ENCODE measurements around the gene CD36. TPM values are rescaled to one million over a fixed set of nuclear protein-coding genes. Genes with fewer than 3 reads are reported as not detected.

CD36 gene
- total RNA-seq, 2 donors from 2014 or later, result 76.0 to 120 TPM

- ATAC-seq (no peak), DNase-seq (no peak)
- Histone ChIP-seq H3K9me3 (no peaks in the 10 kb centered on the region), H3K4me3 (no peak overlapping the region), H3K27ac (no peak overlapping the region), H3K36me3 (replicated peaks in 1 of 2; ENCODE audit: insufficient read depth in 1 of 2, low read depth in 2 of 2) (no peaks in the 10 kb centered on the region), H3K27me3 (no peaks in the 10 kb centered on the region), H3K4me1 (peaks cover 20% of the 10 kb centered on the region)
- 34 to 43% methylated on average over 2 of the region's 2 CpGs for WGBS, 2 donors
- intact Hi-C loops (cut with DNase I), result no loop called here
- TF ChIP-seq POLR2A (IDR thresholded peaks at IDR 0.05), result no peak
- no peak for TF ChIP-seq CTCF (IDR thresholded peaks at IDR 0.05)
These were observed 34.0 kb upstream of the CD36 start for GRCh38 chr7:80604436-80604835.

DNA sequence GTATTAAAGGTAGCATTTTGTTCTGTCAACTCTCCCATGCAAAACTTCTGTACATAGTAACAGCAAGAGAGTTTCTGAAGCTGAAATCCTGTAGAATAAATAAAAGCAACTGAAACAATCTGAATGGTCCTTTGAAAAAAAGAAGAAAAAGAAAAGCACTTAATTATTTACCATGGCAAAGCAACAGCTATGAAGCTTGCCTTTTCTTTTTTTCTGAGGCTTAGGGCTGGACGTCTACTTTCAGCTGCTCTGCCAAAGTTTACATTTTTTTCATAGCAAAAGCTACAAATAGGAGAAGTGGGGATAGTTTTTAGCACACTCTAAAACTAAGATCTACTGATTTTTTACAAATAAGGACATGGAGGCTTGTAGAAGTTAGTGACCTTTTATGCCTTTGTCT, 31.3 kb upstream of the CD36 start:
- DNase-seq (no peak), ATAC-seq (no peak)
- WGBS, 2 donors, result 23 to 38% methylated on average over 1 of the region's 1 CpG
- H3K27me3 ChIP-seq, result no peaks in the 10 kb centered on the region
- intact Hi-C loops (cut with DNase I), result no loop called here
- no peak overlapping the region for H3K27ac ChIP-seq
- H3K36me3 ChIP-seq (replicated peaks in 1 of 2; ENCODE audit: insufficient read depth in 1 of 2, low read depth in 2 of 2), result no peaks in the 10 kb centered on the region
- TF ChIP-seq CTCF (IDR thresholded peaks at IDR 0.05) (no peak), POLR2A (IDR thresholded peaks at IDR 0.05) (no peak)
- H3K9me3 ChIP-seq, result no peaks in the 10 kb centered on the region
- H3K4me3 ChIP-seq, result no peak overlapping the region
- peaks cover 44% of the 10 kb centered on the region for H3K4me1 ChIP-seq

GRCh38 chr7:80608336-80608735, 30.1 kb upstream of the CD36 start:
- intact Hi-C loops (cut with DNase I), result no loop called here
- no peak for ATAC-seq
- Histone ChIP-seq H3K27ac (no peak overlapping the region), H3K4me1 (peaks cover 49% of the 10 kb centered on the region), H3K36me3 (replicated peaks in 1 of 2; ENCODE audit: insufficient read depth in 1 of 2, low read depth in 2 of 2) (no peaks in the 10 kb centered on the region), H3K4me3 (no peak overlapping the region), H3K27me3 (no peaks in the 10 kb centered on the region), H3K9me3 (no peaks in the 10 kb centered on the region)
- no peak for TF ChIP-seq POLR2A (IDR thresholded peaks at IDR 0.05)
- no peak for TF ChIP-seq CTCF (IDR thresholded peaks at IDR 0.05)
- no peak for DNase-seq

- no peaks in the 10 kb centered on the region for H3K36me3 ChIP-seq (replicated peaks in 1 of 2; ENCODE audit: insufficient read depth in 1 of 2, low read depth in 2 of 2)
- no peak for ATAC-seq
- no peak for TF ChIP-seq POLR2A (IDR thresholded peaks at IDR 0.05)
- TF ChIP-seq CTCF (IDR thresholded peaks at IDR 0.05), result no peak
- H3K4me1 ChIP-seq, result peaks cover 49% of the 10 kb centered on the region
- H3K27me3 ChIP-seq, result no peaks in the 10 kb centered on the region
- intact Hi-C loops (cut with DNase I), result no loop called here
- H3K9me3 ChIP-seq, result no peaks in the 10 kb centered on the region
- no peak overlapping the region for H3K4me3 ChIP-seq
- peak in 1 of 4 donors; percentile 11 for DNase-seq
- no peak overlapping the region for H3K27ac ChIP-seq
- WGBS, 2 donors, result 35 to 56% methylated on average over 1 of the region's 1 CpG
These were observed 28.7 kb upstream of the CD36 start for GRCh38 chr7:80609751-80610150.

DNA sequence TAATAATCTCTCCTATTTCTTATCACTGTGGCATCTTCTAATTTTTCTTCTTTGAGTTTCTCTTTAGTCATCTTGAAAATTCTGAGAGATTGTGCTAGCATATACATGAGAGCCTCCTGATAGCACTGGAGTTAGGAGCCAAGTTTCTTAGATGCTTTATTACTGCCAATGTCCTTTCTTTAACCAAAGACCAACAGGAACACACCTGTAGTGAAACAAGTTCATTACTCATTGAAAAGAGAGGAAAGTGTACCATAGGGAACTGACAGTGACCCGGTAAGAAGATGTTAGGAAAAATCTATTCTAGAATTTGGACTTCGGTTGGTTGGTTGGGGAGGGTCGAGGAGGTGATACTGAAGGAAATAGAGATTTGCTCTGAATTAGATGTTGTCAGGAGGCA, 27.1 kb upstream of the CD36 start:
- TF ChIP-seq CTCF (IDR thresholded peaks at IDR 0.05), result no peak
- TF ChIP-seq POLR2A (IDR thresholded peaks at IDR 0.05), result no peak
- WGBS, 2 donors, result 58 to 60% methylated on average over 3 of the region's 3 CpGs
- Histone ChIP-seq H3K27ac (no peak overlapping the region), H3K9me3 (no peaks in the 10 kb centered on the region), H3K27me3 (no peaks in the 10 kb centered on the region), H3K4me3 (no peak overlapping the region), H3K36me3 (replicated peaks in 1 of 2; ENCODE audit: insufficient read depth in 1 of 2, low read depth in 2 of 2) (no peaks in the 10 kb centered on the region), H3K4me1 (peaks cover 49% of the 10 kb centered on the region)
- intact Hi-C loops (cut with DNase I), result no loop called here
- DNase-seq (no peak), ATAC-seq (no peak)

Data from body of pancreas (tissue), 4 donors.